GM10266 (cell line): ENCODE data around the gene PID1.

Source experiments
- DNase-seq: peaks from one replicate; pipeline ENCODE4 v3.0.0; 2012; ENCODE audit errors: extremely low spot score
- TF ChIP-seq, protein P1 (sequence below): IDR thresholded peaks from 2 replicates; pipeline ENCODE4 v1.5.1; 2012; ENCODE audit warnings: mild to moderate bottlenecking, low read depth; ENCODE audit not compliant: control insufficient read depth, insufficient read depth; ENCODE audit errors: missing control alignments

Gene PID1

DNA sequence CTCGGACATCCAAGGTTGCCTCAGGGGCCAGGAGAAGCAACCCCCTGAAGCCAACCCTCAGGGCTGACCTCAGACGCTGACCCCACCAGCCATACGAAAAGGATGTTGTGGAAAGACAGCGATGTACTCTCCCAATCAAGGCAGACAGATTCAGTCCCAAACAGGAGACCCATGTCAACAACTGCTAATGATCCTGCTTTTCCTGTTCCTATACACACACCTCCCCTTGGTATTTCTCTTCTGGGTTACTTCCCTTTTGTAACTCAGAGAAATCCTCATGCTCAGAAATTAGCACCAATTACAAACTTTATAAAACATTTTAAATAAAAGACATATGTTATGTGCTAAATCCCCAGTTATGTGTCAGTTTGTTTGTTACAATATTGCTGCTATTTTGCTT, 120.8 kb downstream of the PID1 start:
- no peak for DNase-seq
- TF ChIP-seq, protein P1, sequence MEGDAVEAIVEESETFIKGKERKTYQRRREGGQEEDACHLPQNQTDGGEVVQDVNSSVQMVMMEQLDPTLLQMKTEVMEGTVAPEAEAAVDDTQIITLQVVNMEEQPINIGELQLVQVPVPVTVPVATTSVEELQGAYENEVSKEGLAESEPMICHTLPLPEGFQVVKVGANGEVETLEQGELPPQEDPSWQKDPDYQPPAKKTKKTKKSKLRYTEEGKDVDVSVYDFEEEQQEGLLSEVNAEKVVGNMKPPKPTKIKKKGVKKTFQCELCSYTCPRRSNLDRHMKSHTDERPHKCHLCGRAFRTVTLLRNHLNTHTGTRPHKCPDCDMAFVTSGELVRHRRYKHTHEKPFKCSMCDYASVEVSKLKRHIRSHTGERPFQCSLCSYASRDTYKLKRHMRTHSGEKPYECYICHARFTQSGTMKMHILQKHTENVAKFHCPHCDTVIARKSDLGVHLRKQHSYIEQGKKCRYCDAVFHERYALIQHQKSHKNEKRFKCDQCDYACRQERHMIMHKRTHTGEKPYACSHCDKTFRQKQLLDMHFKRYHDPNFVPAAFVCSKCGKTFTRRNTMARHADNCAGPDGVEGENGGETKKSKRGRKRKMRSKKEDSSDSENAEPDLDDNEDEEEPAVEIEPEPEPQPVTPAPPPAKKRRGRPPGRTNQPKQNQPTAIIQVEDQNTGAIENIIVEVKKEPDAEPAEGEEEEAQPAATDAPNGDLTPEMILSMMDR, result no peak

- TF ChIP-seq, protein P1, result no peak
- no peak for DNase-seq
Measured at GRCh38 chr2:229141424-229142025, 129.6 kb downstream of the PID1 start.

GRCh38 chr2:229137639-229138038, 133.4 kb downstream of the PID1 start:
- DNase-seq, result no peak
- TF ChIP-seq, protein P1, result no peak

DNA sequence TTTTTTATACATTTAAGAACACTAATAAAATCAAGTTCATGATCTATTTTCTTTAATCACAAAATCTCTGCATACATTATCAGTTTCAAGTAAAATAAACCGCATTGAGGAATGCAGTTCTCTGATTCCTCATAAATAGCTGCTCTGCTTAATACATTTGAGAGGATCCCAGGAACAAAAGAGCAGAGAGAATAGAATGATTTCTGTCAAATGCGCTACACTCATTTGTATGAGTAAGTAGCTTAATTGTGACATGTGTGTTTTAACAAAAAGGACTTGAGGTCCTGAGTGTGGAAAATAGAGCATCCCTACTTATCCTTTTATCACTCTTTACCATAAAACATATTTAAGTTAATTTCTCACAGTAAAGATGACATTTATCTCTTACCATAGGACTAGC, 134.0 kb downstream of the PID1 start:
- TF ChIP-seq, protein P1, result no peak
- no peak for DNase-seq

- TF ChIP-seq, protein P1, result no peak
- DNase-seq, result no peak
Measured at GRCh38 chr2:229133155-229133772, 137.8 kb downstream of the PID1 start.

DNA sequence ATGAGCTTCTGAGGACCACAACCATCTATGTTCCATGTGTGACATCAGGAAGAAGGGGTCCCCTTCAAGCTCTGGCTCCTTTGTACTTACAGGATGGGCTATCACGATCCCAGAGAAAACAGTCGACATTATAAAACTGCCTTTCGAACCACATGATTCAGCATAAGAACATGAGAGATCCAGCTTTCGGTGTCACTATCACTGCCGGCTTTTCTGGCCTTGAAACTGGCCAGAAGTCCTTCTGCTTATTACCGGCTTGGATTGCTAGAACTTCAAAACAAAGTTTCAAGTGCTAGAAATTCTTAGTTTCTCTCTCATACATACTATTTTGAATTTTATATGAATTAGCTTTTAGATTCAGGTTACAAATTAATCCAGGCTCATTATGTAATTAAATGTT, 138.9 kb downstream of the PID1 start:
- no peak for DNase-seq
- TF ChIP-seq, protein P1, result no peak

DNA sequence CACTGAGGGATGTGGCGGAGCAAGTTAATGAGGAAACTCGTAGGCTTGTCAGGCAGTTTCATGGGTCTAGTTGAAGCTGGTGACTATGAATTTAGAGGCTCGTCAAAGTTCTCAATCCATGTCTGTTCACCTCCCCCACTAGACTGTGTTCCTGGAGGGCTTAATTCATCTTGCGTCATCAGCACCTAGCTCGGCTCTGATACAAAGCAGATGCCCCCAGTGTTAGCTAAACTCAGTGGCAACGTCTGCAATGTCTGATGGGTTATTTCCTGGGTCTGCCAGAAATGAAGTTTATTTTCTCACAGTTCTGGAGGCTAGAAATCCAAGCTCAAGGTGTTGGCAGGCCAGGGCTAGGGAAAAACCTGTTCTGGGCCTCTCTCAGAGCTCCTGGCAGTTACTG, 140.6 kb downstream of the PID1 start:
- TF ChIP-seq, protein P1, result no peak

More for the DNA sequence above, 140.6 kb downstream of the PID1 start:
- no peak for DNase-seq
